GM19035 (cell line): ENCODE measurements around the gene GAS6.
"Not testable (repeated sequence)": the region's sequence is repeated elsewhere in the genome, so short reads cannot be mapped to it uniquely, and the experiment has no call there.

Source experiments
- ATAC-seq: cut with Tn5 transposase; IDR thresholded peaks from one replicate; pipeline ENCODE4 v1.9.1; 2021; ENCODE audit not compliant: unreplicated experiment

Gene GAS6

GRCh38 chr13:113874579-113875428 lies 10.9 kb upstream of the GAS6 start:
- ATAC-seq = no peak

- no peak for ATAC-seq
Measured at GRCh38 chr13:113874177-113874576, 10.3 kb upstream of the GAS6 start.

- no peak for ATAC-seq
Measured at GRCh38 chr13:113869263-113869662, 5.4 kb upstream of the GAS6 start.

- not testable (repeated sequence) for ATAC-seq
Measured at GRCh38 chr13:113867913-113868312, 4.0 kb upstream of the GAS6 start.

- no peak for ATAC-seq
Measured at GRCh38 chr13:113865427-113865826, 1.6 kb upstream of the GAS6 start.

- no peak for ATAC-seq
Measured at GRCh38 chr13:113864273-113864890, 506 bp upstream of the GAS6 start.

GRCh38 chr13:113862931-113863523 lies 849 bp downstream of the GAS6 start:
- no peak for ATAC-seq

GRCh38 chr13:113862191-113862930 lies 1.5 kb downstream of the GAS6 start:
- no peak for ATAC-seq

- ATAC-seq = no peak
Measured at GRCh38 chr13:113861433-113862030, 2.3 kb downstream of the GAS6 start.

- no peak for ATAC-seq
Measured at GRCh38 chr13:113860665-113861432, 3.0 kb downstream of the GAS6 start.

GRCh38 chr13:113860051-113860664 lies 3.7 kb downstream of the GAS6 start:
- no peak for ATAC-seq

GRCh38 chr13:113859311-113860050 lies 4.4 kb downstream of the GAS6 start:
- no peak for ATAC-seq

GRCh38 chr13:113857531-113858195 lies 6.2 kb downstream of the GAS6 start:
- no peak for ATAC-seq

GRCh38 chr13:113856716-113857065 lies 7.2 kb downstream of the GAS6 start:
- ATAC-seq = no peak

GRCh38 chr13:113855931-113856715 lies 7.8 kb downstream of the GAS6 start:
- no peak for ATAC-seq

- no peak for ATAC-seq
Measured at GRCh38 chr13:113855012-113855921, 8.6 kb downstream of the GAS6 start.
